Measurements from ENCODE around the gene RTN4RL2.

RTN4RL2 gene

DNA sequence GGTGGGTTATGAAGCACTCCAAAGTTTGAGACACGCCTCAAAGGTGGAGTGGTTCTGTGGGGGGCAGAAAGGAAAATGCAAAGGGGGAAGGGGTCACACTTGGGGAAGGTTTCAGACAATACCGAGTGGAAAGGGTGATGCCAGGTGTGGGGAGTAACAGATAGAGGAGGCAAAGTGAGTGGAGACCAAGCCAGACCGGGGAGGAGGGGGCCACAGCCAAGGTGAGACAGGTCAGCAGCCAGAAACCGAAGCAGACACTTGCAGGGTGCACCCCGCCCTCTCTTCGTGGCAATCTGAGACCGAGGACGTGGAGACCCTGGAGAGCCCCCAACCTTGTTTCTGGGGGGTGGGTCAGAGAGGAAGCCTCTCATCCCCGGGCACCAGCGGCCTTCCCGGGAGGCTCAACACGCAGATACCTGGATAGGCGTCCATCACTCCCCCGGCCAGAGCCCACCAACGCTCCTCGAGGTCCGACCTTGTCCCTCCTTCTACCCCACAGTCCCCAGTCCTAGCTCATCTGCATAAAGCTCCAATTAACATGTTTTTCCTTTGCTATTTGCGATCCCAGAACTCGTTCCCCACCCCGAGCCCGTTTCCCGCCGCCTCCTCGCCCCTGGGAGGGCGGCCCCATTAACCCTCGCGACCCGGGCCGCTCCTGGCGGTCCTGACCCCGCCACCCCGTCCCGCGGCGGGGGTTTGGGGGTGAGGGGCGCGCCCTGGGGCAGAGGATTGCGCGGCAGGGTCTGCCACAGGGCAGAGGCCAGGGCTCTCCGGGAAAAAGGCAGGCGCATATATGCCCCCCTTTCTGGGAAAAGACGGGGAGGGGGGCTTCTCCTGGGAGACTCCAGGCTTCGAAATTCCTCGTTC is 21.8 kb downstream of the RTN4RL2 start:
- DNase-seq (ENCODE audit: low read depth) = no peak

DNA sequence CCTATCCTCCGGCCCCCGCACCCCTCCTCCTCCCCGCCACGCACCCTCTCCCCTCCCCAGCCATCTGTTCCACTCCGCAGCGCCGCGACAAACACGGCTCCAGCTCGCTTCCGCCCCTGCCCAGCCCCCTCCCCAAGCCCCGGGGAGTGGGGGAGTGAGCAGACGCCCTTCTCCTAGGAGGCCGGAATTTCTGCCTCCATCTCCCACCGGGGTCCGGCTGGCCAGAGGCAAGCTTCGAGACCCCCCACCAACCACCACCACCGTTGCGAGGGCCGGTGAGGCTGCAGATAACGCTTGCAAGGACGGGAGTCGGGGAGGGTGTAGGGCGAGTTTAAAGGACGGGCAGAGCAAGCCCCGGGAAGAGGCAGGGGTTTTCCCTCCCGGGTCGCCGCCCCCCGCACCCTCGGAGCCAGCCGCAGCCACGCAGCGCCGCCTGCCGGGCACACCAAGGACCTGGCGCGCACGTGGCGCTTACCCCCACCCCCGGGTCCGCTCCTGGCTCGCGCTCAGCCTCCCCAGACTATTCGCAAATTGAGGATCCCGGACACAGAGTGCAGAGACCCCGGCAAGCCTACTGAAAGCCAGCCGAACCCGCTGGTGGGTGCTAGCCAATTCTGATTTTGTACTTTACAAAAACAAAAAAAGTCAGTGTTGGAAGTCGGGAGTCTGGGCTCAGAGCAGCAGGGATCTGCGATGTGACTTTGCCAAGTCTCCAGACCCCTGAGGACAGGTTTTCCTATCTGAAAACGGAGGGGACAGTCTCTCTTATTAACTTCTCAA is 22.6 kb downstream of the RTN4RL2 start:
- DNase-seq (ENCODE audit: low read depth) = no peak

DNA sequence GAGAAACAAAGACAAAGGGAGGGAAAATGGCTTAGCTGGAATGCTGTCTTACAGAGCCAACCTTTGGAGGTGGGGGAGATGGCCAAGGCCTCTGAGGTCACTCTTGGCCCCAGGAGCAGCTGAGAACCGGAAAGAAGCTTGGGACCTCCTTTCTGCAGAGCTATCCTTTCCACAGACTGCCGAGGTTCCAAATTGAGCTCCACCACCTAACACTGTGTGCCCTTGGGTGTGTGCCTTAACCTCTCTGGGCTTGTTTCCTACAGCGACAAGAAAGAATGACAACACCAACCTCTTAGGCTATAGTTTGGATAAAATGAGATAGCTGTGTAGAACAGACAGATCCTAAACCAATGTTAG is 23.2 kb downstream of the RTN4RL2 start:
- no peak for DNase-seq (ENCODE audit: low read depth)

DNA sequence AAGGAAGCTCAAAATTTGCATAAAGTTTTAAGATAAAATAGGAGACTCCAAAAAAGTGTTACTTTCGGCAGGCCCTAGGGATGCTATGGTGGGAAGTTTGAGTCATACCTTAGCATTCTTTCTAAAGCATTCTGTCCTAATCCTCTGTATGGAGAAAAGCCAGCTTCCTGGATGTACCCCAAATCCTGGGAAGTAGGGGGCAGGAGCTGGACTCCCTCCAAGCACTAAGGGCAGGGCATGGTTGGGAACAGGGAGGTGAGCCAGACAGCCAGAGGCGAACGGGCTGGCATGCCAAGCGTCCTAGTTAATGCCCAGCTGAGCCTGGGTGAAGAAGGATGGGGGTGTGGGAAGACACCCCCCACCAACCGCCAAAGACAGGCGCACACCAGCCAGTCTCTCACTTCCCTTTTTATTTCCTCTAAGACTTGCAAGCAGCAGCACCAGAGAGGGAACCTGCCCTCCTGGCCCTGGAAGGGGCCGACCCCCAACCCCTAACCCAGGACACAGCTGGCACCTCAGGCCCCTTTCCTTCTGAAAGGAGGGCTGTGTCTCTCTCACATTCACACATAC is 23.9 kb downstream of the RTN4RL2 start:
- no peak for DNase-seq (ENCODE audit: low read depth)

DNA sequence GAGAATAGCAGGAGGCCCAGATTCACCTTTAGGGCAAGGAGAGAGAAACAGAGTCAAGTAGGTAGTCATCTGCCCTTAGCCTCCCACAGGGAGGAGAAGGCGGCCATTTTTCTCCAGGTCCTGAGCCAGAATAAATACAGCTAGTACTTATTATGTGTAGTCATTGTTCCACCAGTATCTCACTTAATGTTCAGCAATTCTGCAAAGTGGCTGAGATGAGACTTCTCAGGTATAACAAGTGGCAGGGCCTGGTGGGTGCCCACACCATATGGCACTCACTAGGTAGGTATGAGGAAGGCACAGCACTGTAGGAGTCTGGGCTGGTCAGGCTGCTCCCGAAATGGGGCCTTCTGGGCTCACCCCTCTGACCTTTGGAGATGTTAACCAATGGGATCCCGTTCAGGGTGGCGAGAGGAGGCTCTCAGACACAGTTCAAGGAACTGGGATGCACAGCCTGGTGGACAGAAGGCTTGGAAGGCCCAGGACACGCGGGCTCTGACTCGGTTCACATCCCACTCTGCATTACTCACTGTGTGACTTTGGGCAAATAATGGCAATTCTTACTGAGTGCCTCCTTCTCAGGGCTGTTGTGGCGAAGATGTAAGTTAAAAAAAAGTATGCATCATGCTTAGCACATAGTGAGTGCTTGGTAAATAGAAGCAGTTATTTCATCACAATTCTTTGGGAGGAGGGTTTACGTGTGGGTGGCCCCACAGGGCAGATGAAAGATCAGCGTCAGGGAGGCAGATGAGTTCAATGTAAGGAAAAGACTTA is 25.1 kb downstream of the RTN4RL2 start:
- DNase-seq (ENCODE audit: low read depth) = no peak

DNA sequence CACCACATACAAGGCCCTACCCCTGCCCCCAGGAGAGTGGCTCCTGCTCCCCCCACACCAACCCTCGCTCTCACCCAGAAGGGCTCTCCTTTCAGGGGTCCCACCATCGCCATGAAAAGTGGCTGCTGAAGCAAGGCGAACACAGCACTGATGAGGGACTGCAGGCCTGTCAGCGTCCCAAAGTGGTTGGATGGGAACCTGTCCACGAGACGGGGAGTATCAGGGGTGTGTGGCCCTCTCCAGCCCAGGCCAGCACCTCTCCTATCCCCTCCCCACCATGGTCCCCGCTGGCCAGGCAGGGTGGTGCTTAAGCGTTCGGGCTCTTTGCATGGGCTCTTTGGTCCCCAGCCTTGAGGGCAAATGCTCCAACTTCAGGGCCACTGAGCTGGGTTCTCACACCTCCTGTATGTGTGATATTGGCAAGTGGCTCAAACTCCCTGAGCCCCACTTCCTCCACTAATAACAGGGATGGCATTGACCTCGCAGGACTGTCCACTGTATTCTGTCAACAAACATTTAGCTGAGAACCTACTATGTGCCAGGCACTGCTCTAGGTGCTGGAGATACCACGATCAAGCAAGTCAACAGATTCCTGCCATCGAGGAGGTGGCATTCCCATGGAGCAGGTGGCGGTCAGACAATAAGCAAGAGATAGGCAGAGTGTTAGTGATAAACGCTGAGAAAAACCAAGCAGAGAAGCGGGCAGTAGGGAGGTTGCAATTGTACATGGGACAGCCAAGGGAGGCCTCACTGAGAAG is 26.9 kb downstream of the RTN4RL2 start:
- no peak for DNase-seq (ENCODE audit: low read depth)

DNA sequence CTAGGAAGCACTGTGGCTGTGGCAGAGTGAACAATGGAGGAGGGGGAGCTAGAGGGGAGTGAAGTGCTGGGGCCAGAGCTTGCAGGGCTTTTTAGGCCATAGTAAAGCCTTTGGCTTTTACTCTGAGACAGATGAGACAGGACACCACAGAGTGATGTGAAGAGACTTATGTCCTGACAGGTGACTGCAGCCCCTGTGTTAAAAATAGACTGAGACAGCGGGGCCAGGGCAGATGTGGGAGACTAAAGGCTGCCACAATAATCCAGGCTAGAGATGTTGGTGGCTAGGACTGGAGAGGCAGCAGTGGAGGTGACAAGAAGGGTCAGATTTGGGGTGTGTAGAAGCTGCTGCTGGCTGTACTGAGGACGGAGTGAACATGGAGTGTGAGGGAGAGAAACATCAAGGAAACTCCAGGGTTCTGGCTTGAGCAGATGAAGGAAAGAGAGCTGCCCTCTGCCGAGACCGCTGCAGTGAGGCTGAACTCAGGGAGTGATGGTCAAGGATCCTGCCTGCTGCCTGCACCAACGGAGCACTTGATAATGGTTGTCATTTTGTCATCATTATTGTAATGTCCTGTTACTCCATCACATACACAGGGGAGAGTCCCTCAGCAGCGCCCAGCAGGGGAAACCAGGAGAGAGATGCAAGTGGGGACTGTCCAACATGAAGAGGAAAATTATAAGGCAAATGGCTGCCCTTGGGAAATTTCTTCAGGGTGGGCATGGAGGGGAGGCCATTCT is 27.8 kb downstream of the RTN4RL2 start:
- no peak for DNase-seq (ENCODE audit: low read depth)

DNA sequence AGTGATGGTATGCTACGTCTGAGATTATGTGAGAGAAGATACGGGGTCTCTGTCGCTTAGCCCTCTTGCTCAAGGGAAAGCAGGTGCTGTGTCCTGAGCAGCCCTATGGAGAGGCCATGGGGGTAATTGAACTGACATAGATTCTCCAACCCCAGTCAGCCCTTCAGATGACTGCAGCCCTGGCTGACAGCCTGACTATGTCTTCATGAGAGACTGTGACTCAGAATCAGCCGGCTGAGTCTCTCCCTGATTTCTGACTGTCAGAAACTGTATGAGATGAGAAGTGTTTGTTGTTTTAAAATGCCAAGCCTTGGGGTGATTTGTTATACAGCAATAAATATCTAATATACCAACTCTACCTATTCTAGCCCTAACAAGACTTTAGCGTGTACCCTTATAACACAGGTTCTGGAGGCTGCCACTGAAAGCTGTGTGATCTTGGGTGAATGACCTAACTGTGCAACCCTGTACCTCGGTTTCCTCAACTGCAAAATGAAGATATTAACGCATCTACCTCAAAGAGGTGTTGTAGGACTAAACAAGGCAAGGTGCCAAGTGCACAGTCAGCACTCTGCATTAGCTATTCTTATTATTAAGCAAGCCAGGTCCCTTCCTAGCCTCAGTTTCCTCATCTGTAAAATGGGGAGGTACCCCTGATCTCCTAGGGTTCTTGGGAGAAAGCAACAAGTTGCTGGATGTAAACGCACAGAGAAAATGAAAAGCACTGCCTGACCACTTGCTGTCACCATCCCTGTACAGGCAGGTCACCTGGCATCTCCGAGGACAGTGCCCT is 30.3 kb downstream of the RTN4RL2 start:
- DNase-seq (ENCODE audit: low read depth) = no peak

DNA sequence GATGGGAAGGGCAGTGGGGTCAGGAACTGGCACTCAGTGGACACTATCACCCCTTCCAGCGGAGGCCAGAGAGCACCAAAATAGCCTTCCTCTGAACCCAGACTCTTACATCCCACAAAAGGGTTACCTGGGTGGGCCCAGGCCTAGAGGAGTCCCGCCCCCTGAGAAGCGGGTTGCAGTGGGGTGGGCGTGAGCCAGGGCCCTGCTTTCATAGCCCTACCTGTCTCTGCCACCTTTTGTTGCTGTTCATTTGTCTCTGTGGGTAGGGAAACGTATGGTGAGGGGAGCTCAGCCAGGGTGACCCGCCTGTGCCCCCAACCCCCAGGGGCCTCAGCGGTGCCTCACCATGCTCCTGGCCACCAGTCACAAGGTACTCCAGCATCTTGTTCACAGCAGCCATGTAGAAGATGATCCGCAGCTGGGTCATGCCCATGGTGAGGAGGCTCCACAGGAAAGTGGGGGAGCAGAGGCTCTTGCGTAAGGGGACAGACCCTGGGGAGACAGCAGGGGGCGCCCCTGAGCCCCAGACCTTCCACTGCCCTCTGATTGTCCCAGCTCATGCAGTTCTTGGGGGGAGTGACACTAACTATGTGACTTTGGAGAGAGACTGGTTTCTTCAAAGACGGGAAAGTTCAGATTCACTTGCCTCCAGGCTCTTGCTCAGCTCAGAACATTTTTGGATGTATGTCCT is 31.2 kb downstream of the RTN4RL2 start:
- no peak for DNase-seq (ENCODE audit: low read depth)

DNA sequence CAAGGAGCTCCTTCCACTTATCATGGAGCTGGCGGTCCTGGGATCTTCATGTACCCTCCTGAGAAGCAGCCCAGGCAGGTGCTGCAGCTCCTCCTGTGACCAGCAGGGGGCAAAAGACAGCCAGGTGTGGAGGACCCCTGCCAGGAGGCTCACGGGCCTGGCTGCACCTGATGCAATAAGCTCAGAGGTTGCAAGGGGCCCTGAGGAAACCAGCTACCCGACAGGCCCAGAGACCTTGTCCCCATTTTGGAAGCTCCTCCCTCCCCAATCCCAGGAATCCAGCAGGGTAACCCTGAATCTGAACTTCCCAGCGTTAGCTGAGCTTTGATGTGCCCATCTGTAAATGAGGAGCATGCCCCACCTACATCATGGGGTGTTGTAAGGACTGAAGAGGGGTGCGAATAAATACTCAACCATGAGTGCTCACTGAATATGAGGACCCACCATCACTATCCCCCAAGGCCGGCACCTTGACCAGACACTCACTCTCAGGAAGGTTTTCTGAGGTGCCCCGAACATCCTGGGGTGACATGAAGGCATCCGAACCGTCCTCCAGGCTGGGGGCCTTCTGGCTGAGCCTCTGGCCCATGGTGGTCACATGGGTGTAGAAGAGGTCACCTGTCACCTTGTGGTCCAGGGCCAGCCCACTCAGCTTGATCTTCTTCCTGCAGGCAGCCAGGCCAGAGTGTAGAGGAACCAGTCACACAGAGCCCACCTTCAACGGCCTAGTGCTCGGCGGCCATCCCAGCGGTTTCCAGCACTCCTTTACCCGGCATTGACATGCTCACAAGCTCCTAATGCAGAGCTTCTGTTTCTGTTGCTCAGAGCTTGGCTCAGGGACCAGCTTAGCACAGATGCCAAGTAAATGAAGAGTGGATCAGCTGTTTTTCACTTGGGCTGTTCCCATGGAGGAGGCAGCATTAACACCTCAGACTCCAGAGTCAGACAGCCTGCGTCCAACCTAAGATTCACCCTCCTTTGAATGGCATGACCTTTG is 33.5 kb downstream of the RTN4RL2 start:
- peak; percentile 63 for DNase-seq (ENCODE audit: low read depth)

DNA sequence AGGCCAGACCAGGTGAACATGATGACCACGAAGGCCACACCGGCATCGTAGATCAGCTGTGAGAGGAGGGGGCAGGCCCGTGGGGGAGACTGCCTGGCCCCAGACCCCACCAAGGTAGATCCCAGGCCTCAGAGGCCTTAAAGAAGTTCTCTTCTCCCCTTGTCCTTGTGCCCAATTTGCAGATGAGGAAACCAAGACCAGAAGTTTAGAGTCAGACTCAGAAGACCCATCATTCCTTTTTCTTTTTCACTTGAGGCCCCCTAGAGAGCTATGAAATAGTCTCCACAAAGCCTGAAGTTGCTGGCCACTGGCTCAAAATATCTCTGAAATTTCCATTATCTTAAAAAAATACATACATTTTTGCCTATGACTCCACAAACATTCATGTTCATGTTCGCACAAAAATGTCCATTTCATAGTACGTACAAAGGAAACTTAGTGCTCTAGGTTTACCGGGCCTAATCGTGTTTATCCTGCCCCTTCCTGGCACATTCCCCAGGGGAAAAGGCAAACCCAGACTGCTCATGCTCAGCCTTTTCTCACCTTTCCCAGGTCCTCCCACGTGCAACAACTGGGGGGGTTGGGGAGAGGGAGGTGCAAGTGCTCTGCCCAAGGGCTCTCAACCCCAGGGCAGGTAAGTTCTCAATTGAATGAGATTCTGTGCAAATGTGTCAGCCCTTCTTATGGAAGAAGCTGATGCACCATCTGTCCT is 35.9 kb downstream of the RTN4RL2 start:
- no peak for DNase-seq (ENCODE audit: low read depth)

DNA sequence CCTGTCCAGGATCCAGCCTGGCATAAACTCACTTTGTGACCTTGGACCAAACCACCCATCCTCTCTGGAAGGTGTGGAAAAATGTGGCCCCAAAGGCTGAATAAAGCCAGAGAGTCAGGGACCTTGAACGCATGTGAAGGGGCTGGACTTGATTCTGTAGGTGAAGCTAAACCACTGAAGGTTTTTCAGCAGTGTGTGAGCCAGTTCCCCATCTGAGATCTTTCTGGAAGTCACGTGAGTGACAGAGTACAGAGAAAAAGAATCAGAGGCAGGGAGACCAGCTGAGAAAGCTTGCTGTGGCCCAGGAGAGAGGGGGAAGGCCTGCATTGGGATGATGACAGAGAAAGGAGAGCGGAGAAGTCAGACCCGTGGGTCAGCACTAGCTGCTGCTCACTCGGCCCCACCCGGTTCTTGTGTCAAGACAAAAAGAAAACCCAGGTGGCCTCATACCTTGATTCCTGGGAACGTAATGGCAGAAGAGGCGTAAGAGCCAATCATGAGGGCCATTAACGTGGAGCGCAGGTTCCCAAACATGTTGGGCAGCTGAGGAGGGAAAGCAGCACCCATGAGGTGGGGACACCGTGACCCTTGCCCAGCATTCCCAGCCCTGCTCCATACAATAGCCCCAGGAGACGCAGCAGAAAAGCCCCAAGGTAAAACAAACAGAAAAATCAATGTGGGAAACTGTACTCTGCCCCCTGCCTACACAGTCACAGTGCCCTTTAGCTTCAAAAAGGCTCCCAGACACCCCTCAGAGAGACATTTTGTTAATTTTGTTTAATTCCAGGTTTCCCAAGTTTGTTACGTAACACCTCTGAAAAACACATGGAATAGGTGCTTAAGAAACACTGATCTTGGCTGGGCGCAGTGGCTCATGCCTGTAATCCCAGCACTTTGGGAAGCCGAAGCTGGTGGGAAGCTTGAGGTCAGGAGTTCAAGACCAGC is 37.2 kb downstream of the RTN4RL2 start:
- DNase-seq (ENCODE audit: low read depth) = no peak

DNA sequence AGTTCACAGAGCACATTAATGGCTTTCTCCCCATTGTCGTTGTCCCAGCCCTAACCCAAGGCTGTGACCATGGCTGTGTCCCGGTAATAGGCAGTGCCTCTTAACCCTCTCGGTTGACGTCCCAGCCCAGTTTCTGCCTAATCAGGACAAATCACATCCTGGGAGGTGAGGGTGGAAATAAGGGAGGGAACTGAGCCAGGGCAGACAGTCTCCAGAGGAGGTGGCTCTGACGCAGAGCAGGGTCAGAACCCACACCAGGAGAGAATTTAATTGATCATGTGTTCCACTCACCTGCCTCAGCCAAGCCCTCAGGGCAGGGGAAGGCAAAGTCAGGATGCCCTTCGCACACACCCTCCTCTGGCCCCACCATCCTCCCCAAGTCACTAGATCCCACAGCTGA is 38.2 kb downstream of the RTN4RL2 start:
- DNase-seq (ENCODE audit: low read depth) = no peak

DNA sequence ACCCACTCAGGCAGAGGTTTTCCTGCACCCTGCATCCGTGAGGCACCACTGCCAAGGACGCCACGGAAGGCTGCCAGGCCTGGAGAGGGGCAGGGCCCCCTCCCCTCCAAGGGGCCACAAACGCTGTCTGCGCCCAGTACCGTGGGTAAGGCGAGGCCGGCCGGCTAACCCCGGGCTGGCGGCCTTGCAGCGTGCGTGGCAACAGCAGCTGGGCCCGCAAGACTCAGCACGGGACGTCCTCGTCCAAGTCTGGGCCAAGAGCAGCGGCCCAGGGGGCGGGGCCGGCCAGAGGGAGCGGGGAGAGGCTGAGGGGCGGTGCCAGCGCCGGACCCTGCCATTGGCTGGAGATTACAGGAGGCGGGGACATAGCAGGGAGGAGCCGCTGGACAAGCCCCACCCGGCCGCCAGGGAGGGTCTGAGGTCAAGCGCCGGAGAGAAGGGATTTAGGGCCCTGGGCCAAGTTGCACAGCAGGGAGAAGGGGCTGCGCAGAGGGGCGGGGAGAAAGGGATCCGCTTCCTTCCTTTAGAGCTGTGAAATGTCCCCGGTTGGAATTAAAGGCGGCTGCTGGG is 39.2 kb downstream of the RTN4RL2 start:
- no peak for DNase-seq (ENCODE audit: low read depth)

DNA sequence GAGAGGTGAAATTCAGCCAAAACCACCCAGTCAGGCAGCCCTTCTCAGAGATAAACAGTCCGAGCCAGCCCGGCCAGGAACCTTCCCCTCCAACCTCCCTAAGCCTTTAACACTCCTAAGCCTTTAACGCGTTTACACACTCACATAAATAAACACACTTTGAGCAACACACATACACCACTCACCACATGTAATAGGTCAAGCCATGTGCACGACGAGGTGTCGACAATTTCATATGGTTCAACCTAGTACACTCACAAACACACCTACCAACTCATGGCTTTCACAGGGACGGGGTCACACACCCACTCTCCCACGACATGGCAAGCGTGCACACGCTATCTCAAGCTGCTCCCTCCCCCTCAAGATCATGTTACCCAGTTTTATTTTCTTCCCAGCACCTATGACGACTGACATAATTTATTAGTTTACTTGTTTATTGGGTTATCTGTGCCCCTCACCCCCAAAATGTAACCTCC is 39.7 kb downstream of the RTN4RL2 start:
- no peak for DNase-seq (ENCODE audit: low read depth)

DNA sequence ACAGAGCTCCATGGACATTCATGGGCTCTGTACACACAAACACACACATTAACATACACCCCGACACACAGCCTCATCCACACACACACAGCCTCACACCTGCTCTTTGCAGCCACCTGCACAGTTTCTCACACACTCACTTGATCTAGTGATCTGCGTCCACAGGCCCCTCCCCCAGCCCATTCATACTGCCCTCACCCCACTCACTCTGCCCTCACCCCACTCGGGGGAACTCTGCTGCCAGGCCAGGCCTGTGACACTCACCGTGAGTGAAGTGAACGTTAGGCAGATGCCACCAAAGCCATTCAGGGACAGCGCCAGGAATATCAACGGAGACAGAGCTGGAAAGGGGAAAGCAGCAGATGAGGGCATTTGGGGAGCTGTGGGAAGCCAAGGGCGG is 40.2 kb downstream of the RTN4RL2 start:
- DNase-seq (ENCODE audit: low read depth) = no peak
